ENCODE measurements around the gene RHBDD1. TPM values are rescaled to one million over a fixed set of nuclear protein-coding genes. Genes with fewer than 3 reads are reported as not detected.

The RHBDD1 gene
- total RNA-seq, 1 donor from 2014 or later, result 39.9 TPM

- Mint-ChIP-seq H3K27ac (no peak overlapping the region), H3K4me3 (no peak overlapping the region), H3K27me3 (ENCODE audit: insufficient read depth) (no peaks in the 10 kb centered on the region), H3K4me1 (ENCODE audit: low read depth) (no peaks in the 10 kb centered on the region), H3K36me3 (ENCODE audit: low read depth) (peaks cover 17% of the 10 kb centered on the region), H3K9me3 (no peaks in the 10 kb centered on the region)
- DNase-seq (ENCODE audit: low spot score), result no peak
- intact Hi-C loops (cut with micrococcal nuclease), result no loop called here
Observed at GRCh38 chr2:226884166-226884565, 48.3 kb downstream of the RHBDD1 start.

GRCh38 chr2:226885769-226886435 lies 50.0 kb downstream of the RHBDD1 start:
- H3K9me3 Mint-ChIP-seq, result no peaks in the 10 kb centered on the region
- no peaks in the 10 kb centered on the region for H3K27me3 Mint-ChIP-seq (ENCODE audit: insufficient read depth)
- intact Hi-C loops (cut with micrococcal nuclease), result no loop called here
- no peak overlapping the region for H3K4me3 Mint-ChIP-seq
- H3K4me1 Mint-ChIP-seq (ENCODE audit: low read depth), result no peaks in the 10 kb centered on the region
- no peak for DNase-seq (ENCODE audit: low spot score)
- no peak overlapping the region for H3K27ac Mint-ChIP-seq
- H3K36me3 Mint-ChIP-seq (ENCODE audit: low read depth), result peaks cover 13% of the 10 kb centered on the region

- intact Hi-C loops (cut with micrococcal nuclease), result no loop called here
- no peaks in the 10 kb centered on the region for H3K4me1 Mint-ChIP-seq (ENCODE audit: low read depth)
- no peak for DNase-seq (ENCODE audit: low spot score)
- no peaks in the 10 kb centered on the region for H3K27me3 Mint-ChIP-seq (ENCODE audit: insufficient read depth)
- no peak overlapping the region for H3K4me3 Mint-ChIP-seq
- no peak overlapping the region for H3K27ac Mint-ChIP-seq
- peaks cover 7% of the 10 kb centered on the region for H3K36me3 Mint-ChIP-seq (ENCODE audit: low read depth)
- H3K9me3 Mint-ChIP-seq, result no peaks in the 10 kb centered on the region
Observed at GRCh38 chr2:226887940-226888339, 52.1 kb downstream of the RHBDD1 start.

GRCh38 chr2:226888378-226888965 lies 52.6 kb downstream of the RHBDD1 start:
- Mint-ChIP-seq H3K4me1 (ENCODE audit: low read depth) (no peaks in the 10 kb centered on the region), H3K4me3 (no peak overlapping the region), H3K9me3 (no peaks in the 10 kb centered on the region), H3K27me3 (ENCODE audit: insufficient read depth) (no peaks in the 10 kb centered on the region), H3K36me3 (ENCODE audit: low read depth) (peaks cover 3% of the 10 kb centered on the region), H3K27ac (no peak overlapping the region)
- intact Hi-C loops (cut with micrococcal nuclease), result no loop called here
- DNase-seq (ENCODE audit: low spot score), result no peak

- Mint-ChIP-seq H3K27ac (no peak overlapping the region), H3K4me3 (no peak overlapping the region), H3K9me3 (no peaks in the 10 kb centered on the region), H3K27me3 (ENCODE audit: insufficient read depth) (no peaks in the 10 kb centered on the region), H3K36me3 (ENCODE audit: low read depth) (peaks cover 2% of the 10 kb centered on the region), H3K4me1 (ENCODE audit: low read depth) (no peaks in the 10 kb centered on the region)
- DNase-seq (ENCODE audit: low spot score), result no peak
- intact Hi-C loops (cut with micrococcal nuclease), result no loop called here
Observed at GRCh38 chr2:226888971-226889370, 53.1 kb downstream of the RHBDD1 start.

GRCh38 chr2:226890286-226890685 lies 54.4 kb downstream of the RHBDD1 start:
- no peaks in the 10 kb centered on the region for H3K9me3 Mint-ChIP-seq
- DNase-seq (ENCODE audit: low spot score), result no peak

GRCh38 chr2:226891780-226892590 lies 56.1 kb downstream of the RHBDD1 start:
- no peak overlapping the region for H3K27ac Mint-ChIP-seq

More at GRCh38 chr2:226890286-226890685, 54.4 kb downstream of the RHBDD1 start:
- Mint-ChIP-seq H3K4me3 (no peak overlapping the region), H3K36me3 (ENCODE audit: low read depth) (peaks cover 2% of the 10 kb centered on the region), H3K27ac (no peak overlapping the region), H3K27me3 (ENCODE audit: insufficient read depth) (no peaks in the 10 kb centered on the region), H3K4me1 (ENCODE audit: low read depth) (no peaks in the 10 kb centered on the region)
- intact Hi-C loops (cut with micrococcal nuclease), result no loop called here

GRCh38 chr2:226892729-226893128 lies 56.9 kb downstream of the RHBDD1 start:
- Mint-ChIP-seq H3K27me3 (ENCODE audit: insufficient read depth) (no peaks in the 10 kb centered on the region), H3K4me3 (no peak overlapping the region), H3K4me1 (ENCODE audit: low read depth) (no peaks in the 10 kb centered on the region), H3K9me3 (no peaks in the 10 kb centered on the region), H3K27ac (no peak overlapping the region), H3K36me3 (ENCODE audit: low read depth) (peaks cover 11% of the 10 kb centered on the region)
- DNase-seq (ENCODE audit: low spot score), result no peak
- intact Hi-C loops (cut with micrococcal nuclease), result no loop called here

More at GRCh38 chr2:226891780-226892590, 56.1 kb downstream of the RHBDD1 start:
- no peaks in the 10 kb centered on the region for H3K27me3 Mint-ChIP-seq (ENCODE audit: insufficient read depth)
- no peaks in the 10 kb centered on the region for H3K4me1 Mint-ChIP-seq (ENCODE audit: low read depth)
- DNase-seq (ENCODE audit: low spot score), result no peak
- no peaks in the 10 kb centered on the region for H3K9me3 Mint-ChIP-seq
- H3K36me3 Mint-ChIP-seq (ENCODE audit: low read depth), result peaks cover 7% of the 10 kb centered on the region
- intact Hi-C loops (cut with micrococcal nuclease), result no loop called here
- no peak overlapping the region for H3K4me3 Mint-ChIP-seq

GRCh38 chr2:226893216-226893615 lies 57.4 kb downstream of the RHBDD1 start:
- intact Hi-C loops (cut with micrococcal nuclease), result no loop called here
- no peak overlapping the region for H3K27ac Mint-ChIP-seq
- H3K36me3 Mint-ChIP-seq (ENCODE audit: low read depth), result peaks cover 11% of the 10 kb centered on the region
- no peak for DNase-seq (ENCODE audit: low spot score)
- no peaks in the 10 kb centered on the region for H3K9me3 Mint-ChIP-seq
- no peaks in the 10 kb centered on the region for H3K27me3 Mint-ChIP-seq (ENCODE audit: insufficient read depth)
- H3K4me3 Mint-ChIP-seq, result no peak overlapping the region
- H3K4me1 Mint-ChIP-seq (ENCODE audit: low read depth), result no peaks in the 10 kb centered on the region

GRCh38 chr2:226894752-226895151 lies 58.9 kb downstream of the RHBDD1 start:
- Mint-ChIP-seq H3K27me3 (ENCODE audit: insufficient read depth) (no peaks in the 10 kb centered on the region), H3K4me3 (no peak overlapping the region), H3K4me1 (ENCODE audit: low read depth) (no peaks in the 10 kb centered on the region), H3K9me3 (no peaks in the 10 kb centered on the region), H3K27ac (no peak overlapping the region), H3K36me3 (ENCODE audit: low read depth) (peaks cover 10% of the 10 kb centered on the region)
- intact Hi-C loops (cut with micrococcal nuclease), result no loop called here
- no peak for DNase-seq (ENCODE audit: low spot score)

- Mint-ChIP-seq H3K9me3 (no peaks in the 10 kb centered on the region), H3K27me3 (ENCODE audit: insufficient read depth) (no peaks in the 10 kb centered on the region), H3K4me1 (ENCODE audit: low read depth) (no peaks in the 10 kb centered on the region), H3K27ac (no peak overlapping the region), H3K4me3 (no peak overlapping the region), H3K36me3 (ENCODE audit: low read depth) (peaks cover 10% of the 10 kb centered on the region)
- DNase-seq (ENCODE audit: low spot score), result no peak
- intact Hi-C loops (cut with micrococcal nuclease), result no loop called here
Observed at GRCh38 chr2:226895579-226895978, 59.7 kb downstream of the RHBDD1 start.

GRCh38 chr2:226898121-226898520 lies 62.3 kb downstream of the RHBDD1 start:
- H3K4me3 Mint-ChIP-seq, result no peak overlapping the region
- H3K9me3 Mint-ChIP-seq, result no peaks in the 10 kb centered on the region
- H3K36me3 Mint-ChIP-seq (ENCODE audit: low read depth), result peaks cover 10% of the 10 kb centered on the region
- H3K4me1 Mint-ChIP-seq (ENCODE audit: low read depth), result no peaks in the 10 kb centered on the region
- no peak overlapping the region for H3K27ac Mint-ChIP-seq
- no peak for DNase-seq (ENCODE audit: low spot score)
- intact Hi-C loops (cut with micrococcal nuclease), result no loop called here
- no peaks in the 10 kb centered on the region for H3K27me3 Mint-ChIP-seq (ENCODE audit: insufficient read depth)

GRCh38 chr2:226898897-226899296 lies 63.0 kb downstream of the RHBDD1 start:
- H3K36me3 Mint-ChIP-seq (ENCODE audit: low read depth), result peaks cover 10% of the 10 kb centered on the region
- no peaks in the 10 kb centered on the region for H3K9me3 Mint-ChIP-seq
- H3K27me3 Mint-ChIP-seq (ENCODE audit: insufficient read depth), result no peaks in the 10 kb centered on the region
- no peaks in the 10 kb centered on the region for H3K4me1 Mint-ChIP-seq (ENCODE audit: low read depth)
- intact Hi-C loops (cut with micrococcal nuclease), result no loop called here
- no peak overlapping the region for H3K27ac Mint-ChIP-seq
- DNase-seq (ENCODE audit: low spot score), result no peak
- H3K4me3 Mint-ChIP-seq, result no peak overlapping the region

Measured in activated T-helper 1 cell treated with anti-CD3 and anti-CD28 coated beads, Interleukin-12 subunit alpha, Interleukin-12 subunit beta, Interleukin-2, Interleukin-4 antibody, amounts not matched to agents 30 ng/mL and 10 ng/mL and 1 ng/mL, durations not matched to agents 14 hours and 24 hours and 36 hours (primary cell).